H1 (cell line): ENCODE data around the gene EGR4. TPM values are rescaled to one million over a fixed set of nuclear protein-coding genes. Genes with fewer than 3 reads are reported as not detected.
A peak's percentile ranks its signal among the peaks of the same experiment; 100 is the strongest.

ENCODE experiments used
- CTCF ChIA-PET: fragments of 300-600 bp; sonication (Branson Sonifier 250); formaldehyde crosslinking; loops from one replicate; lab custom pipeline; 2021; ENCODE audit not compliant: partially characterized antibody; lab: Charles Lee
- POLR2A ChIA-PET: fragments of 300-600 bp; sonication (Branson Sonifier 250); formaldehyde crosslinking; loops from one replicate; lab custom pipeline; 2021; ENCODE audit warnings: inconsistent platforms; ENCODE audit not compliant: partially characterized antibody; lab: Charles Lee
- DNase-seq, 2 experiments: peaks; one replicate each; pipeline versions ENCODE4 v3.0.0 to v3.0.0-alpha.2; 2010 to 2022; ENCODE audit warnings: low spot score in 2 of 2, low read depth in 1 of 2, mixed read lengths in 1 of 2
- FAIRE-seq: peaks from 2 replicates; lab custom pipeline; 2011; peaks lifted over from hg19 to GRCh38; lab: Jason Lieb, UNC
- H2AFZ ChIP-seq: 2 replicates; pipeline ENCODE4 v1.8.1; 2012; ENCODE audit warnings: low read length, inconsistent platforms
- H2AK5ac ChIP-seq: 2 replicates; pipeline ENCODE4 v1.6.1; 2013; ENCODE audit warnings: low read depth, low read length
- H2BK120ac ChIP-seq: replicated peaks from 2 replicates; pipeline ENCODE3; 2013; ENCODE audit warnings: low read depth, low read length, inconsistent platforms
- H2BK12ac ChIP-seq: 2 replicates; pipeline ENCODE4 v1.6.1; 2013; ENCODE audit warnings: low read depth, low read length
- H2BK15ac ChIP-seq: 2 replicates; pipeline ENCODE4 v1.6.1; 2013; ENCODE audit warnings: low read length
- H2BK20ac ChIP-seq: 2 replicates; pipeline ENCODE4 v1.6.1; 2013; ENCODE audit warnings: low read length
- H2BK5ac ChIP-seq: 2 replicates; pipeline ENCODE4 v1.6.1; 2013; ENCODE audit warnings: low read depth, low read length
- H3K14ac ChIP-seq: 2 replicates; pipeline ENCODE4 v1.6.1; 2013; ENCODE audit warnings: inconsistent platforms; ENCODE audit not compliant: insufficient read length
- H3K18ac ChIP-seq: 2 replicates; pipeline ENCODE4 v1.6.1; 2013; ENCODE audit warnings: low read length; ENCODE audit errors: extremely low read depth
- H3K23ac ChIP-seq: 2 replicates; pipeline ENCODE4 v1.6.1; 2013; ENCODE audit warnings: inconsistent platforms; ENCODE audit not compliant: insufficient read length
- H3K23me2 ChIP-seq: 2 replicates; pipeline ENCODE4 v1.6.1; 2013; ENCODE audit warnings: low read depth, low read length
- H3K27ac ChIP-seq: 2 replicates; pipeline ENCODE4 v1.6.1; 2011; ENCODE audit warnings: low read depth, low read length, inconsistent platforms
- H3K27me3 ChIP-seq, 4 experiments: replicated peaks in 1 of 4; 1 replicate in 1 of 4; 2 replicates in 3 of 4; pipeline versions ENCODE4 v1.6.1 to v1.8.1; 2011 to 2013; ENCODE audit warnings: low read length in 3 of 4, mild to moderate bottlenecking in 3 of 4, inconsistent platforms in 2 of 4, mixed read lengths in 2 of 4, moderate library complexity in 1 of 4; ENCODE audit not compliant: control insufficient read depth in 3 of 4, insufficient read depth in 3 of 4; ENCODE audit errors: extremely low read depth in 1 of 4
- H3K36me3 ChIP-seq, 4 experiments: 2 replicates each; pipeline versions ENCODE4 v1.6.1 to v1.8.1; 2011 to 2013; ENCODE audit warnings: mild to moderate bottlenecking in 4 of 4, low read length in 3 of 4, moderate library complexity in 2 of 4, control low read depth in 1 of 4, inconsistent platforms in 1 of 4; ENCODE audit not compliant: insufficient read depth in 4 of 4, control insufficient read depth in 2 of 4
- H3K4ac ChIP-seq: replicated peaks from 2 replicates; pipeline ENCODE3; 2013; ENCODE audit warnings: low read length, low read depth, mixed read lengths, inconsistent platforms; ENCODE audit not compliant: insufficient read length
- H3K4me1 ChIP-seq, 4 experiments: replicated peaks in 1 of 4; 1 replicate in 1 of 4; 2 replicates in 3 of 4; pipeline versions ENCODE4 v1.6.1 to v1.8.1; 2011 to 2013; ENCODE audit warnings: low read length in 3 of 4, inconsistent platforms in 2 of 4, mixed read lengths in 1 of 4; ENCODE audit not compliant: insufficient read depth in 4 of 4, control insufficient read depth in 3 of 4
- H3K4me2 ChIP-seq, 2 experiments: 2 replicates each; pipeline versions ENCODE4 v1.6.1 to v1.8.1; 2011 to 2013; ENCODE audit warnings: low read depth in 2 of 2, low read length in 2 of 2, control low read depth in 1 of 2, inconsistent platforms in 1 of 2, mild to moderate bottlenecking in 1 of 2; ENCODE audit not compliant: insufficient read depth in 1 of 2
- H3K4me3 ChIP-seq, 4 experiments: fragments of 200-600, 300-600 bp in 1 of 4; sonication (generic), shearing (Covaris generic), sonication (Bioruptor Twin) in 1 of 4; 2 replicates each; pipeline versions ENCODE4 v1.5.1 to v1.8.1; 2011 to 2016; ENCODE audit warnings: low read length in 4 of 4, low read depth in 3 of 4, control low read depth in 2 of 4, inconsistent platforms in 2 of 4, mild to moderate bottlenecking in 2 of 4, mixed read lengths in 1 of 4, moderate library complexity in 1 of 4; ENCODE audit not compliant: insufficient read depth in 2 of 4; ENCODE audit errors: extremely low read depth in 1 of 4
- H3K56ac ChIP-seq: replicated peaks from 2 replicates; pipeline ENCODE3; 2013; ENCODE audit warnings: low read depth, mild to moderate bottlenecking, mixed read lengths, low read length, inconsistent platforms; ENCODE audit not compliant: insufficient read length
- H3K79me1 ChIP-seq: 2 replicates; pipeline ENCODE4 v1.6.1; 2013; ENCODE audit warnings: low read depth, low read length, control low read depth
- H3K79me2 ChIP-seq, 2 experiments: 2 replicates each; pipeline versions ENCODE4 v1.6.1 to v1.8.1; 2012 to 2013; ENCODE audit warnings: low read length in 2 of 2, mild to moderate bottlenecking in 2 of 2, inconsistent platforms in 1 of 2; ENCODE audit not compliant: insufficient read depth in 2 of 2, control insufficient read depth in 1 of 2
- H3K9ac ChIP-seq, 4 experiments: replicated peaks in 1 of 4; 1 replicate in 1 of 4; 2 replicates in 3 of 4; pipeline versions ENCODE4 v1.6.1 to v1.8.1; 2011 to 2013; ENCODE audit warnings: low read depth in 3 of 4, low read length in 3 of 4, control low read depth in 2 of 4, mild to moderate bottlenecking in 2 of 4, moderate library complexity in 2 of 4, inconsistent platforms in 1 of 4; ENCODE audit errors: extremely low read depth in 1 of 4
- H3K9me3 ChIP-seq, 2 experiments: 2 replicates each; pipeline versions ENCODE4 v1.6.1 to v1.8.1; 2012 to 2013; ENCODE audit warnings: mild to moderate bottlenecking in 2 of 2, moderate library complexity in 2 of 2, control low read depth in 1 of 2, inconsistent platforms in 1 of 2, low read depth in 1 of 2, low read length in 1 of 2, mixed read lengths in 1 of 2; ENCODE audit not compliant: insufficient read depth in 2 of 2
- H4K20me1 ChIP-seq, 2 experiments: replicated peaks in 1 of 2; 2 replicates each; pipeline versions ENCODE3 to v1.8.1; 2011 to 2013; ENCODE audit warnings: inconsistent platforms in 2 of 2, low read length in 2 of 2, mild to moderate bottlenecking in 1 of 2; ENCODE audit not compliant: insufficient read depth in 2 of 2, control insufficient read depth in 1 of 2
- H4K5ac ChIP-seq: 2 replicates; pipeline ENCODE4 v1.6.1; 2013; ENCODE audit warnings: low read length, low read depth, mixed read lengths, inconsistent platforms; ENCODE audit not compliant: insufficient read length
- H4K8ac ChIP-seq: 2 replicates; pipeline ENCODE4 v1.8.0; 2013; ENCODE audit warnings: mild to moderate bottlenecking, moderate library complexity, low read length, inconsistent platforms; ENCODE audit not compliant: insufficient read depth; ENCODE audit errors: extremely low read depth
- H4K91ac ChIP-seq: replicated peaks from 2 replicates; pipeline ENCODE3; 2013; ENCODE audit warnings: low read length, mixed read lengths, inconsistent platforms; ENCODE audit not compliant: insufficient read length
- CEBPB ChIP-seq: IDR thresholded peaks from 2 replicates; pipeline ENCODE4 v1.6.1; 2012; ENCODE audit warnings: low read depth, low read length
- JUN ChIP-seq: IDR thresholded peaks from 2 replicates; pipeline ENCODE4 v1.6.1; 2011; ENCODE audit warnings: low read depth, mild to moderate bottlenecking, improper control_type of control experiment, low read length
- NANOG ChIP-seq: IDR thresholded peaks from 2 replicates; pipeline ENCODE4 v1.6.1; 2011; ENCODE audit warnings: low read length, low read depth, mild to moderate bottlenecking, inconsistent platforms; ENCODE audit not compliant: insufficient read depth, poor library complexity, severe bottlenecking
- NRF1 ChIP-seq: IDR thresholded peaks from 2 replicates; pipeline ENCODE4 v1.6.1; 2011; ENCODE audit warnings: mild to moderate bottlenecking, low read depth, low read length, improper control_type of control experiment
- RBBP5 ChIP-seq: IDR thresholded peaks from 2 replicates; pipeline ENCODE4 v1.7.1; 2012; ENCODE audit warnings: low read depth, mild to moderate bottlenecking, inconsistent platforms, low read length, moderate library complexity, borderline replicate concordance
- SAP30 ChIP-seq: fragments of 300-600 bp; sonication (generic); IDR thresholded peaks from 2 replicates; pipeline ENCODE4 v1.7.1; 2012; ENCODE audit warnings: low read length, moderate library complexity, mild to moderate bottlenecking, inconsistent platforms; ENCODE audit not compliant: insufficient read depth, insufficient replicate concordance
- WGBS, 2 experiments: shearing (Covaris generic) in 1 of 2; methylation state at CpG; one replicate each; pipeline versions ENCODE4 v1.1.6 to v1.1.7; 2013 to 2015; ENCODE audit warnings: low lambda C conversion rate in 2 of 2, mixed read lengths in 2 of 2, inconsistent platforms in 1 of 2, low coverage in 1 of 2, missing lambda C conversion rate in 1 of 2; ENCODE audit not compliant: insufficient replicate concordance in 2 of 2, insufficient coverage in 1 of 2, insufficient read length in 1 of 2; ENCODE audit errors: extremely low coverage in 1 of 2, missing lambda C conversion rate in 1 of 2; 5-methylcytosine and 5-hydroxymethylcytosine counted together
- polyA plus RNA-seq, 7 experiments: library from polyadenylated mRNA; depleted of rRNA in 3 of 7; stranded (reverse) in 5 of 7; unstranded in 2 of 7; fragments of >200 nt in 5 of 7; fragments of 200-250 nt in 2 of 7; gene quantifications; 1 replicate in 5 of 7; 2 replicates in 1 of 7; 4 replicates in 1 of 7; pipeline versions ENCODE4 v1.2.1 to v1.2.3, GENCODE V29; 2011 to 2013; ENCODE audit warnings: missing spikeins in 2 of 7, mixed read lengths in 2 of 7
- total RNA-seq: library from RNA; stranded (reverse); fragmentation: NEBNext Ultra II Directional; extraction: Animal tissue kit (Norgen Biotek cat#: 25700); gene quantifications from 2 replicates; pipeline ENCODE4 v1.2.1, GENCODE V29; 2021

The EGR4 gene
- total and polyA plus RNA-seq, 2 of the 8 experiments (the other 6 are each of a cell fraction or from before 2014, with no cell fraction given): 0.20 TPM; not detected in 1

DNA sequence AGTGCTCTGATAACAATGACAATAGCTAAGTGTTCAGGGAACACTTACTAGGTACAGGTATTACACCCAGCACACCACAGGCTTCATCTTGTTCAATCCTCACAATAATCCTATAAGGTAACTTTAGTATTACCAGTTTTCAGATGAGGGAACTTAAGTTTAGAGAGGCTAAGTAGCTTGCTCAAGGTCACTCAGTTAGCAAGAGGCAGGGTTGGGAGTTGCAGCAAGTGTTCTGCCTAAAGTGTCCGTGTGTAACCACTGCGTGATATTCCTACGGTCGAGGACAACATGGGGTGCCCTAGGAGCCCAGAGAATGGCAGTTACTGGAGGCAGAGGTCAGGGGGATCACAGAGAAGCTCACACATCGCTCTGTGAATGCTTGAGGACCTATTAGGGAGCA, 30.2 kb upstream of the EGR4 start:
- no peaks in the 10 kb centered on the region for H3K27me3 ChIP-seq
- H4K8ac ChIP-seq: no peak overlapping the region
- TF ChIP-seq CEBPB (no peak), NRF1 (no peak), JUN (no peak), NANOG (no peak), SAP30 (no peak), RBBP5 (no peak)
- TF ChIP-seq, all 59 proteins: peak for 0
- Histone ChIP-seq H3K23ac (no peak overlapping the region), H3K4me3 (no peak overlapping the region), H2AK5ac (no peak overlapping the region), H3K23me2 (no peaks in the 10 kb centered on the region), H3K79me2 (no peaks in the 10 kb centered on the region), H4K91ac (no peak overlapping the region), H3K14ac (no peak overlapping the region), H3K9me3 (no peaks in the 10 kb centered on the region), H2BK120ac (no peak overlapping the region), H2BK15ac (no peak overlapping the region), H3K4me1 (no peaks in the 10 kb centered on the region), H3K4me2 (no peak overlapping the region), H3K36me3 (no peaks in the 10 kb centered on the region), H4K5ac (no peak overlapping the region), H2BK20ac (no peak overlapping the region), H3K9ac (no peak overlapping the region), H3K79me1 (no peaks in the 10 kb centered on the region), H3K4ac (no peak overlapping the region), H2AFZ (peak overlapping the region; percentile 57; the same call in 1 of the 2 replicates), H4K20me1 (no peaks in the 10 kb centered on the region), H2BK12ac (no peak overlapping the region), H3K27ac (no peak overlapping the region), H3K18ac (no peak overlapping the region), H2BK5ac (no peak overlapping the region), H3K56ac (no peak overlapping the region)
- DNase-seq: no peak
- CTCF ChIA-PET: interaction anchor here (0.6 kb wide), 1 partner anchor 455 kb away, joined by 3 read pairs; no protein-coding TSS in a partner anchor
- POLR2A ChIA-PET: no interaction called here
- WGBS, 2 experiments: 90% methylated on average over 5 of the region's 5 CpGs; no CpG with 5 or more reads in 1 of the 2 experiments
- no peak for FAIRE-seq
